ENCODE results near the gene TTC6.

GRCh38 chr14:37584211-37585100 is 11.0 kb upstream of the TTC6 start:
- TF ChIP-seq CTCF (IDR thresholded peaks at IDR 0.05; ENCODE audit: low read depth, low read length) (no peak), POLR2A (IDR thresholded peaks at IDR 0.05; ENCODE audit: extremely low read depth, insufficient read length) (no peak)
